Measurements from ENCODE around the gene RRP15. TPM values are rescaled to one million over a fixed set of nuclear protein-coding genes. Genes with fewer than 3 reads are reported as not detected.

Gene RRP15
- total and polyA plus RNA-seq, 2 of the 8 experiments (the other 6 are each of a cell fraction or from before 2014, with no cell fraction given) = 3.7 to 52.8 TPM

DNA sequence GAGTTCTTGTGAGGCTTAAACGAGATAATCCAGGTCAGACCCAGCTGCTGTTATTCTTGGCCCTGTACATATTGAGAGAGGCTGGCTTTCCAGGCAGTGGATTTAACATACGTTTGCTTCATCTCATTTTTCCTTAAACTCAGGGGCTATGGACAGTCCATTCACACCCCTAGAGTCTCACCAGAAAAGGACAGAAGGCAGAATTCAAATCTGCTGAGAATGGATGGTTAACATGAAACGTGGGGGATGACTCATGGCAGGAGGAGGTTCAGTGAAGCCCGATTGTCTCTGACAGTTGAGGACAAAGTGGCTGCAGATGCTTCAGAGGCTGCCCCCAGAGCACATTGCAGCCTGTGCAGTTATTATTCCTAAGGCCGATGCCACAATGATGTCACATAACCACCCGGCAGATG lies 99.5 kb downstream of the RRP15 start:
- Histone ChIP-seq H3K23ac (ENCODE audit: insufficient read length) (no peak overlapping the region), H3K4me2 (ENCODE audit: insufficient read depth in 1 of 2, low read depth in 2 of 2, low read length in 2 of 2) (no peak overlapping the region), H3K4ac (replicated peaks; ENCODE audit: insufficient read length, low read depth, low read length) (no peak overlapping the region), H2AK5ac (ENCODE audit: low read depth, low read length) (no peak overlapping the region), H3K27me3 (replicated peaks in 1 of 4; ENCODE audit: control insufficient read depth in 3 of 4, extremely low read depth in 1 of 4, insufficient read depth in 3 of 4, low read length in 3 of 4) (no peaks in the 10 kb centered on the region), H3K36me3 (ENCODE audit: control insufficient read depth in 2 of 4, insufficient read depth in 4 of 4, low read length in 3 of 4) (no peaks in the 10 kb centered on the region), H2BK120ac (replicated peaks; ENCODE audit: low read depth, low read length) (no peak overlapping the region), H4K91ac (replicated peaks; ENCODE audit: insufficient read length, low read length) (no peak overlapping the region), H2BK5ac (ENCODE audit: low read depth, low read length) (no peak overlapping the region), H3K79me2 (ENCODE audit: control insufficient read depth in 1 of 2, insufficient read depth in 2 of 2, low read length in 2 of 2) (no peaks in the 10 kb centered on the region), H2BK20ac (ENCODE audit: low read length) (no peak overlapping the region), H3K27ac (ENCODE audit: low read depth, low read length) (no peak overlapping the region), H3K18ac (ENCODE audit: extremely low read depth, low read length) (no peak overlapping the region), H3K79me1 (ENCODE audit: low read depth, low read length) (no peaks in the 10 kb centered on the region), H3K14ac (ENCODE audit: insufficient read length) (no peak overlapping the region), H4K8ac (ENCODE audit: extremely low read depth, insufficient read depth, low read length) (no peak overlapping the region), H2BK15ac (ENCODE audit: low read length) (no peak overlapping the region), H3K56ac (replicated peaks; ENCODE audit: insufficient read length, low read depth, low read length) (no peak overlapping the region), H2BK12ac (ENCODE audit: low read depth, low read length) (no peak overlapping the region), H3K9me3 (ENCODE audit: insufficient read depth in 2 of 2, low read depth in 1 of 2, low read length in 1 of 2) (no peaks in the 10 kb centered on the region), H4K20me1 (replicated peaks in 1 of 2; ENCODE audit: control insufficient read depth in 1 of 2, insufficient read depth in 2 of 2, low read length in 2 of 2) (no peaks in the 10 kb centered on the region), H4K5ac (ENCODE audit: insufficient read length, low read depth, low read length) (no peak overlapping the region), H3K23me2 (ENCODE audit: low read depth, low read length) (no peaks in the 10 kb centered on the region), H3K9ac (replicated peaks in 1 of 4; ENCODE audit: extremely low read depth in 1 of 4, low read depth in 3 of 4, low read length in 3 of 4) (no peak overlapping the region), H2AFZ (ENCODE audit: low read length) (no peak overlapping the region), H3K4me3 (ENCODE audit: extremely low read depth in 1 of 4, insufficient read depth in 2 of 4, low read depth in 3 of 4, low read length in 4 of 4) (no peak overlapping the region), H3K4me1 (replicated peaks in 1 of 4; ENCODE audit: control insufficient read depth in 3 of 4, insufficient read depth in 4 of 4, low read length in 3 of 4) (no peaks in the 10 kb centered on the region)
- FAIRE-seq (no peak), DNase-seq (ENCODE audit: low read depth in 1 of 2, low spot score in 2 of 2) (no peak)
- ChIA-PET CTCF (ENCODE audit: partially characterized antibody) (interaction anchor here (0.7 kb wide), 1 partner anchor 380 kb away, joined by 3 read pairs; no protein-coding TSS in a partner anchor), POLR2A (ENCODE audit: partially characterized antibody) (no interaction called here)
- 75% methylated on average over 6 of the region's 6 CpGs; no CpG with 5 or more reads in 1 of the 2 experiments for WGBS, 2 experiments (ENCODE audit: extremely low coverage in 1 of 2, insufficient coverage in 1 of 2, insufficient read length in 1 of 2, insufficient replicate concordance in 2 of 2, low coverage in 1 of 2, low lambda C conversion rate in 2 of 2, missing lambda C conversion rate in 1 of 2)
- TF ChIP-seq EZH2 (IDR thresholded peaks at IDR 0.05; ENCODE audit: low read depth, low read length, severe bottlenecking) (no peak), RAD21 (IDR thresholded peaks at IDR 0.05 in 1 of 2, conservative IDR thresholded peaks at IDR 0.05 in 1 of 2; ENCODE audit: low read depth in 2 of 2, low read length in 2 of 2) (no peak), SP2 (IDR thresholded peaks at IDR 0.05; ENCODE audit: low read length) (no peak), POLR2AphosphoS5 (IDR thresholded peaks at IDR 0.05; ENCODE audit: low read depth, low read length) (no peak), SIX5 (IDR thresholded peaks at IDR 0.05; ENCODE audit: low read depth, low read length) (no peak), BACH1 (IDR thresholded peaks at IDR 0.05; ENCODE audit: low read length) (no peak), CHD1 (IDR thresholded peaks at IDR 0.05; ENCODE audit: low read depth, low read length) (no peak), SIN3A (conservative IDR thresholded peaks at IDR 0.05 in 1 of 2, IDR thresholded peaks at IDR 0.05 in 1 of 2; ENCODE audit: low read depth in 1 of 2, low read length in 2 of 2) (no peak), CBX5 (IDR thresholded peaks at IDR 0.05; ENCODE audit: low read depth, low read length) (no peak), ASH2L (IDR thresholded peaks at IDR 0.05; ENCODE audit: low read length) (no peak)

Measured in H1 (cell line).